Neuronal stem cell (in vitro differentiated cells): Measurements from ENCODE around the gene YIF1A.
"Not testable (repeated sequence)": the region's sequence is repeated elsewhere in the genome, so short reads cannot be mapped to it uniquely, and the experiment has no call there.

Experiments used
- DNase-seq: peaks from one replicate; pipeline ENCODE4 v3.0.0-alpha.2; 2013; ENCODE audit warnings: low spot score
- H2AFZ ChIP-seq: one replicate; pipeline ENCODE4 v1.6.1; 2013; ENCODE audit warnings: mild to moderate bottlenecking, low read length, inconsistent platforms
- H2AK5ac ChIP-seq: 2 replicates; pipeline ENCODE4 v1.6.1; 2013; ENCODE audit warnings: low read depth, mild to moderate bottlenecking, inconsistent platforms, low read length, moderate library complexity, mixed read lengths
- H2BK120ac ChIP-seq: 2 replicates; pipeline ENCODE4 v1.6.1; 2013; ENCODE audit warnings: low read depth, mild to moderate bottlenecking, inconsistent platforms, low read length, moderate library complexity, mixed read lengths
- H2BK12ac ChIP-seq: one replicate; pipeline ENCODE4 v1.6.1; 2013; ENCODE audit warnings: low read length, inconsistent platforms
- H2BK15ac ChIP-seq: 2 replicates; pipeline ENCODE4 v1.6.1; 2013; ENCODE audit warnings: mild to moderate bottlenecking, low read length, inconsistent platforms, mixed read lengths
- H2BK5ac ChIP-seq: one replicate; pipeline ENCODE4 v1.6.1; 2013; ENCODE audit warnings: inconsistent platforms, mild to moderate bottlenecking, low read length, moderate library complexity
- H3K14ac ChIP-seq: one replicate; pipeline ENCODE4 v1.6.1; 2013; ENCODE audit warnings: low read length, inconsistent platforms
- H3K18ac ChIP-seq: 2 replicates; pipeline ENCODE4 v1.6.1; 2013; ENCODE audit warnings: low read length, inconsistent platforms
- H3K23ac ChIP-seq: 2 replicates; pipeline ENCODE4 v1.6.1; 2013; ENCODE audit warnings: low read depth, mild to moderate bottlenecking, mixed read lengths, low read length, inconsistent platforms; ENCODE audit not compliant: poor library complexity
- H3K27ac ChIP-seq: replicated peaks from 3 replicates; pipeline ENCODE4 v1.5.1; 2013; ENCODE audit warnings: low read length, inconsistent platforms
- H3K27me3 ChIP-seq, 3 experiments: 2 replicates each; pipeline ENCODE4 v1.6.1; 2013; ENCODE audit warnings: low read length in 3 of 3, mild to moderate bottlenecking in 2 of 3, inconsistent platforms in 1 of 3, low read depth in 1 of 3, mixed read lengths in 1 of 3, moderate library complexity in 1 of 3; ENCODE audit not compliant: control insufficient read depth in 3 of 3, insufficient read depth in 3 of 3
- H3K36me3 ChIP-seq, 2 donors: replicated peaks in 1 of 2; 2 replicates each; pipeline ENCODE4 v1.6.1; 2013; ENCODE audit warnings: low read length in 2 of 2; ENCODE audit not compliant: control insufficient read depth in 2 of 2, insufficient read depth in 2 of 2
- H3K4ac ChIP-seq: 2 replicates; pipeline ENCODE4 v1.6.1; 2013; ENCODE audit warnings: inconsistent platforms, mild to moderate bottlenecking, low read length, moderate library complexity
- H3K4me1 ChIP-seq, 2 donors: 1 replicate in 1 of 2; 2 replicates in 1 of 2; pipeline ENCODE4 v1.6.1; 2013; ENCODE audit warnings: low read length in 2 of 2, low read depth in 1 of 2; ENCODE audit not compliant: control insufficient read depth in 2 of 2, insufficient read depth in 1 of 2
- H3K4me2 ChIP-seq: one replicate; pipeline ENCODE4 v1.6.1; 2013; ENCODE audit warnings: mild to moderate bottlenecking, low read length, inconsistent platforms; ENCODE audit not compliant: insufficient read depth, poor library complexity, severe bottlenecking
- H3K4me3 ChIP-seq, 2 donors: 2 replicates each; pipeline ENCODE4 v1.5.1; 2013; ENCODE audit warnings: low read length in 2 of 2, mild to moderate bottlenecking in 2 of 2, inconsistent platforms in 1 of 2, moderate library complexity in 1 of 2
- H3K79me1 ChIP-seq: one replicate; pipeline ENCODE4 v1.6.1; 2013; ENCODE audit warnings: low read depth, mild to moderate bottlenecking, inconsistent platforms, low read length, moderate library complexity
- H3K9ac ChIP-seq: one replicate; pipeline ENCODE4 v1.6.1; 2013; ENCODE audit warnings: mild to moderate bottlenecking, low read depth, low read length, inconsistent platforms; ENCODE audit not compliant: poor library complexity
- H3K9me3 ChIP-seq, 2 donors: replicated peaks in 1 of 2; 2 replicates each; pipeline versions ENCODE3 to v1.6.1; 2013; ENCODE audit warnings: low read length in 2 of 2, mild to moderate bottlenecking in 2 of 2, inconsistent platforms in 1 of 2, low read depth in 1 of 2, mixed read lengths in 1 of 2, moderate library complexity in 1 of 2; ENCODE audit not compliant: control insufficient read depth in 2 of 2, insufficient read depth in 1 of 2
- H4K8ac ChIP-seq: one replicate; pipeline ENCODE4 v1.6.1; 2013; ENCODE audit warnings: low read depth, mild to moderate bottlenecking, inconsistent platforms, low read length, moderate library complexity
- H4K91ac ChIP-seq: one replicate; pipeline ENCODE4 v1.6.1; 2013; ENCODE audit warnings: low read length, low read depth, mild to moderate bottlenecking, inconsistent platforms; ENCODE audit not compliant: poor library complexity
- WGBS, 2 donors: extraction: QIAGEN DNeasy Blood & Tissue Kit; methylation state at CpG; one replicate each; pipeline ENCODE4 v1.1.7; 2013; ENCODE audit warnings: missing lambda C conversion rate in 2 of 2, mixed read lengths in 1 of 2; ENCODE audit not compliant: insufficient read length in 2 of 2, insufficient replicate concordance in 1 of 2; ENCODE audit errors: extremely low coverage in 2 of 2; 5-methylcytosine and 5-hydroxymethylcytosine counted together

YIF1A gene

GRCh38 chr11:66320289-66320688, 31.3 kb upstream of the YIF1A start:
- not testable (repeated sequence) for H3K4me3 ChIP-seq, H3K79me1 ChIP-seq

DNA sequence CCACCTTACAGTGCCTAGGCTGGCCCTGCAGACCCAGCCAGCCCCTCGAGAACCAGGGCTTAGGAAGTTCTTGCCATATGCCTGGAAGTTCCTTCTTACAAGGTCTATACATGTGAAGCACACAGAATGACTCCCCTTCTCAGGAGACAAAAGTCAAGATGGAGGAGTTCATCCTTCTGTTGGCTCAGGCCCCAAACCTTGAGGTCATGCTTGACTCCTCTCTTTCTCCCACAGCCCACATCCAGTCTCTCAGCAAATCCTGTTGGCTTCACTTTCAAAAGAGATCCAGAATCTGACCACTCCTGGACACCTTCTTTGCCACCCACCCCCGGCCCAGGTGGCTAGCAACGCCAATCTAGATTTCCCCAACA, 29.6 kb upstream of the YIF1A start:
- H2BK15ac ChIP-seq, result no peak overlapping the region
- no peaks in the 10 kb centered on the region for H3K36me3 ChIP-seq
- WGBS, 2 donors, result no CpG with 5 or more reads among the region's 3 CpGs
- H3K4ac ChIP-seq, result no peak overlapping the region
- H3K4me3 ChIP-seq, result no peak overlapping the region
- H4K91ac ChIP-seq, result no peak overlapping the region
- no peak overlapping the region for H3K23ac ChIP-seq
- no peak overlapping the region for H2AK5ac ChIP-seq
- no peak overlapping the region for H3K4me2 ChIP-seq
- no peaks in the 10 kb centered on the region for H3K27me3 ChIP-seq
- H3K4me1 ChIP-seq, result peaks cover 25 to 31% of the 10 kb centered on the region in 2 donors
- H2BK5ac ChIP-seq, result no peak overlapping the region
- no peaks in the 10 kb centered on the region for H3K79me1 ChIP-seq
- no peaks in the 10 kb centered on the region for H3K9me3 ChIP-seq
- no peak overlapping the region for H3K9ac ChIP-seq
- H2BK12ac ChIP-seq, result peak overlapping the region; percentile 31
- H3K18ac ChIP-seq, result no peak overlapping the region
- H3K27ac ChIP-seq, result no peak overlapping the region
- H4K8ac ChIP-seq, result peak overlapping the region; percentile 45
- no peak for DNase-seq
- H2BK120ac ChIP-seq, result no peak overlapping the region
- peak overlapping the region; percentile 84 for H2AFZ ChIP-seq
- no peak overlapping the region for H3K14ac ChIP-seq

More at GRCh38 chr11:66320289-66320688, 31.3 kb upstream of the YIF1A start:
- not testable (repeated sequence) for H3K27me3 ChIP-seq, H4K91ac ChIP-seq, H2AK5ac ChIP-seq, H3K4me2 ChIP-seq, H2AFZ ChIP-seq, H3K27ac ChIP-seq, H3K14ac ChIP-seq, H3K9me3 ChIP-seq, H3K9ac ChIP-seq, H4K8ac ChIP-seq, H2BK5ac ChIP-seq, H3K4ac ChIP-seq, H2BK12ac ChIP-seq, H3K18ac ChIP-seq, H3K36me3 ChIP-seq, H2BK120ac ChIP-seq, DNase-seq, H3K23ac ChIP-seq, H2BK15ac ChIP-seq
- WGBS, 2 donors, result no CpG with 5 or more reads among the region's 2 CpGs
- H3K4me1 ChIP-seq, result peaks cover 29 to 34% of the 10 kb centered on the region in 2 donors

DNA sequence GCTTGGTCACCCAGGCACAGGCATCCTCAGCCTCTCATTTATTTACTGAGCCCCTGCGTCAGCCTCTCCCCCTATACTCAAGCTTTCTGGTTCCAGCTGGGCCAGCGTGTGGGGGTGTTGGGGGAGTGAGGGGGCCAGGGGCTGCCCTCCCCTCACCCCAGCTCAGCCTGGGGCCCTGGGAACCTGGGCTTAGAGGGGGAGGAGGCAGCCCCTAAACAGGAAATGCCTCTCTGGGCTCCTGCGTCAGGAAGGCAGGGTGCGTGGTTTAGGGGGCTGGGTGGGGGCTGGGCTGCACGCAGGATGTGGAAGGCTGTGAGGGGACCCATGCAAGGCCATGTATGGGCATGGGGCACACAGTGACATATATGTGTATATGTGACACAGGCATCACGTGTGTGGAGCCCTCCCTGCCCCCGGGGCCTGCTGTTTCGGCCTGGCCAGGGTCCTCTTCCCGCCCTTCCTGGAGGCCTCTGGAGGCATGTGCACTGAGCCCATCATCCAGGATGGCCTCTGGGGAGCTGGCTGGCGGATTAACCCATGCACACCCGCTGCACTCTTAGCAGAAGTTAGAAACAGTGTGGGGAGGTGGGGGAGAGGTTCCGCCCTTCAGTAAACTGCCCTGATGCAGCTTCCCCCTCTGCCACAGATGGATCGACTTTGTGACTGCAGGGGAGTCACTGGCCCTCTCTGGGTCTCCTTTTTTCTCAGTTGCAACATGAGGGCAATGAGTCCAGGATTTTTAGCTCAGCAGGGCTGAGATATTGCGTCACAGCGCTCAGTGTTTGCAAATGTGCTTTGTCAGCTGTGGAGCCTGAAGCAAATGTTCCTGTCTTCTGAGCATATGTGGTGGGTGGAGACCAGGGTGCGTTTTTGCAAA, 29.0 kb upstream of the YIF1A start:
- H2BK12ac ChIP-seq, result peak overlapping the region; percentile 31
- no peaks in the 10 kb centered on the region for H3K36me3 ChIP-seq
- no peak overlapping the region for H3K23ac ChIP-seq
- H3K4ac ChIP-seq, result no peak overlapping the region
- H3K27ac ChIP-seq, result no peak overlapping the region
- H3K9me3 ChIP-seq, result no peaks in the 10 kb centered on the region
- H2AFZ ChIP-seq, result peak overlapping the region; percentile 84
- no peak overlapping the region for H2BK120ac ChIP-seq
- H3K14ac ChIP-seq, result no peak overlapping the region
- H3K9ac ChIP-seq, result no peak overlapping the region
- H3K79me1 ChIP-seq, result no peaks in the 10 kb centered on the region
- H4K91ac ChIP-seq, result no peak overlapping the region
- peak overlapping the region; percentile 69 for H3K18ac ChIP-seq
- no peak overlapping the region for H2BK5ac ChIP-seq
- no peaks in the 10 kb centered on the region for H3K27me3 ChIP-seq
- peak overlapping the region; percentile 90 for H4K8ac ChIP-seq
- no CpG with 5 or more reads among the region's 16 CpGs for WGBS, 2 donors
- H3K4me1 ChIP-seq, result peaks cover 24 to 29% of the 10 kb centered on the region in 2 donors
- peak overlapping the region; percentile 40 for H2BK15ac ChIP-seq
- H2AK5ac ChIP-seq, result peak overlapping the region; percentile 3
- no peak for DNase-seq
- H3K4me3 ChIP-seq, result no peak overlapping the region
- H3K4me2 ChIP-seq, result no peak overlapping the region

DNA sequence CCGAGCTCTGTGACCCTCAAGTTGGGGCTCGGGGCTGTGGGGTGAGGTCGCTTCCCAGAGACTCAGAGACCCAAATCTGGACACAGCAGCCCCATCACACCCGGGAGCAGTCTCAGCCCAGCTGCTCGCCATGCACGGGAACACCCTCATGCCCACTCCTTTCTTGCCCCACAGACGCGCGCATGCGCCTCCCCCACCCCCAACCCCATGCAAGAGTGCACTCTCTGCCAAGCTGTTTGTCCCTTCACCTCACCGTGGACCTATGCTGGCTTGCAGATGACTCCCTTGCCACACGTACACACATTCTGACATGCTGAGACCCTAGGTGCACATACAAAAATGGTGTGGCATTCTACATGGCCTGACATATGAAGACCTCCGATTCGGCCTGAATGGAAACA, 28.4 kb upstream of the YIF1A start:
- H3K4me3 ChIP-seq, result no peak overlapping the region
- H3K4ac ChIP-seq, result no peak overlapping the region
- peaks cover 22 to 28% of the 10 kb centered on the region in 2 donors for H3K4me1 ChIP-seq
- no peaks in the 10 kb centered on the region for H3K79me1 ChIP-seq
- H3K9ac ChIP-seq, result peak overlapping the region; percentile 13
- no peaks in the 10 kb centered on the region for H3K9me3 ChIP-seq
- H2BK120ac ChIP-seq, result no peak overlapping the region
- H3K36me3 ChIP-seq, result no peaks in the 10 kb centered on the region
- peak overlapping the region; percentile 40 for H3K23ac ChIP-seq
- H3K27me3 ChIP-seq, result no peaks in the 10 kb centered on the region
- no CpG with 5 or more reads among the region's 14 CpGs for WGBS, 2 donors
- peak overlapping the region; percentile 42 for H3K27ac ChIP-seq
- no peak overlapping the region for H2BK15ac ChIP-seq
- H2AK5ac ChIP-seq, result peak overlapping the region; percentile 1
- no peak overlapping the region for H2BK12ac ChIP-seq
- H3K14ac ChIP-seq, result no peak overlapping the region
- peak overlapping the region; percentile 58 for H3K18ac ChIP-seq
- H4K91ac ChIP-seq, result no peak overlapping the region
- DNase-seq, result no peak
- H2BK5ac ChIP-seq, result no peak overlapping the region
- no peak overlapping the region for H4K8ac ChIP-seq
- peak overlapping the region; percentile 84 for H2AFZ ChIP-seq
- H3K4me2 ChIP-seq, result peak overlapping the region; percentile 2
